Activated gamma-delta T cell (primary cell): ENCODE data around the gene CKAP5.
"Not testable (repeated sequence)": the region's sequence is repeated elsewhere in the genome, so short reads cannot be mapped to it uniquely, and the experiment has no call there.

ENCODE experiments used
- DNase-seq: peaks from one replicate; lab custom pipeline; 2025; lab: John Stamatoyannopoulos, UW

CKAP5 gene

GRCh38 chr11:46855167-46855566 is 9.1 kb upstream of the CKAP5 start:
- DNase-seq, result no peak

- DNase-seq, result no peak
These were observed 4.8 kb upstream of the CKAP5 start for GRCh38 chr11:46850829-46851380.

- no peak for DNase-seq
These were observed 3.6 kb upstream of the CKAP5 start for GRCh38 chr11:46849631-46850030.

- no peak for DNase-seq
These were observed 390 bp upstream of the CKAP5 start for GRCh38 chr11:46846510-46846830.

- no peak for DNase-seq
These were observed 690 bp downstream of the CKAP5 start for GRCh38 chr11:46845440-46845739.

- DNase-seq, result no peak
These were observed 6.0 kb downstream of the CKAP5 start for GRCh38 chr11:46840116-46840515.

GRCh38 chr11:46838501-46838900 is 7.6 kb downstream of the CKAP5 start:
- DNase-seq, result no peak

- no peak for DNase-seq
These were observed 8.2 kb downstream of the CKAP5 start for GRCh38 chr11:46837860-46838259.

GRCh38 chr11:46836870-46837269 is 9.2 kb downstream of the CKAP5 start:
- no peak for DNase-seq

GRCh38 chr11:46836431-46836830 is 9.6 kb downstream of the CKAP5 start:
- no peak for DNase-seq

- DNase-seq, result no peak
These were observed 10.2 kb downstream of the CKAP5 start for GRCh38 chr11:46835897-46836296.

- DNase-seq, result no peak
These were observed 11.3 kb downstream of the CKAP5 start for GRCh38 chr11:46834821-46835220.

- no peak for DNase-seq
These were observed 13.4 kb downstream of the CKAP5 start for GRCh38 chr11:46832511-46833214.

- no peak for DNase-seq
These were observed 18.1 kb downstream of the CKAP5 start for GRCh38 chr11:46827995-46828394.

- DNase-seq, result peak; percentile 50
These were observed 19.6 kb downstream of the CKAP5 start for GRCh38 chr11:46826310-46827044.

- DNase-seq, result no peak
These were observed 37.2 kb downstream of the CKAP5 start for GRCh38 chr11:46808799-46809431.

GRCh38 chr11:46801694-46802470 is 44.2 kb downstream of the CKAP5 start:
- DNase-seq, result no peak

- DNase-seq, result no peak
These were observed 45.9 kb downstream of the CKAP5 start for GRCh38 chr11:46800177-46800576.

- not testable (repeated sequence) for DNase-seq
These were observed 46.4 kb downstream of the CKAP5 start for GRCh38 chr11:46799725-46800124.

GRCh38 chr11:46778416-46778815 is 67.7 kb downstream of the CKAP5 start:
- no peak for DNase-seq

GRCh38 chr11:46776878-46777277 is 69.2 kb downstream of the CKAP5 start:
- DNase-seq, result no peak

- no peak for DNase-seq
These were observed 76.4 kb downstream of the CKAP5 start for GRCh38 chr11:46769636-46770221.
